HepG2 (cell line): Measurements from ENCODE around the gene NAE1. TPM values are rescaled to one million over a fixed set of nuclear protein-coding genes. Genes with fewer than 3 reads are reported as not detected.

Experiments
- ATAC-seq: fragments of 200-7000 bp; cut with Tn5 transposase; 3 replicates; pipeline ENCODE4 v1.9.1; 2020; ENCODE audit warnings: mild to moderate bottlenecking, moderate library complexity
- BruUV-seq: library from RNA; stranded (reverse); fragments of 400-500 nt; replicated peaks from 2 replicates; lab custom pipeline; 2021; lab: Mats Ljungman, UMichigan
- CTCF ChIA-PET: fragments of 300-600 bp; formaldehyde crosslinking; extraction: SDS; loops from one replicate; lab custom pipeline; 2021; ENCODE audit warnings: low total read pairs, inconsistent platforms, low intra/inter-chr PET ratio; lab: Yijun Ruan, JAX
- POLR2A ChIA-PET: fragments of 350-600 bp; sonication (Branson Sonifier 250); formaldehyde crosslinking; loops from one replicate; lab custom pipeline; 2020; ENCODE audit warnings: antibody characterized with exemption, inconsistent platforms; lab: Yijun Ruan, JAX
- DNase-seq: peaks from one replicate; pipeline ENCODE4 v3.0.0-alpha.2; 2015; ENCODE audit warnings: low spot score
- FAIRE-seq: peaks from 3 replicates; lab custom pipeline; 2011; peaks lifted over from hg19 to GRCh38; lab: Jason Lieb, UNC
- H2AFZ ChIP-seq: one replicate; pipeline ENCODE4 v1.6.1; 2011; ENCODE audit warnings: low read length, inconsistent platforms
- H3K27ac ChIP-seq: fragments of 300-600 bp; 3 replicates; pipeline ENCODE4 v1.8.0; 2011; ENCODE audit warnings: mixed run types, mild to moderate bottlenecking, mixed read lengths, low read length, inconsistent platforms; ENCODE audit not compliant: insufficient read depth; ENCODE audit errors: extremely low read length
- H3K27me3 ChIP-seq, 2 experiments: fragments of 200-600 bp in 1 of 2; 2 replicates in 1 of 2; 3 replicates in 1 of 2; pipeline versions ENCODE4 v1.6.0 to v1.8.0; 2011; ENCODE audit warnings: low read length in 2 of 2, mild to moderate bottlenecking in 2 of 2, moderate library complexity in 2 of 2, inconsistent platforms in 1 of 2; ENCODE audit not compliant: insufficient read depth in 2 of 2, control insufficient read depth in 1 of 2
- H3K36me3 ChIP-seq, 2 experiments: fragments of 200-600 bp in 1 of 2; replicated peaks in 1 of 2; 2 replicates in 1 of 2; 3 replicates in 1 of 2; pipeline versions ENCODE4 v1.5.1 to v1.8.0; 2011; ENCODE audit warnings: low read length in 2 of 2, inconsistent platforms in 1 of 2; ENCODE audit not compliant: insufficient read depth in 2 of 2, control insufficient read depth in 1 of 2
- H3K4me1 ChIP-seq: 2 replicates; pipeline ENCODE4 v1.5.1; 2012; ENCODE audit warnings: low read length, inconsistent platforms; ENCODE audit not compliant: insufficient read depth
- H3K4me2 ChIP-seq: 2 replicates; pipeline ENCODE4 v1.6.0; 2011; ENCODE audit warnings: low read depth, low read length, inconsistent platforms
- H3K4me3 ChIP-seq, 3 experiments: fragments of 200-600 bp in 1 of 3; sonication (generic), shearing (Covaris generic) in 1 of 3; replicated peaks in 1 of 3; 2 replicates each; pipeline ENCODE4 v1.5.1; 2011 to 2016; ENCODE audit warnings: low read length in 3 of 3, inconsistent platforms in 2 of 3, low read depth in 2 of 3, mild to moderate bottlenecking in 2 of 3, control low read depth in 1 of 3, mixed read lengths in 1 of 3; ENCODE audit not compliant: insufficient read depth in 1 of 3
- H3K79me2 ChIP-seq: one replicate; pipeline ENCODE4 v1.6.1; 2011; ENCODE audit warnings: low read length, inconsistent platforms; ENCODE audit not compliant: insufficient read depth
- H3K9ac ChIP-seq: 2 replicates; pipeline ENCODE4 v1.6.0; 2011; ENCODE audit warnings: mild to moderate bottlenecking, low read depth, low read length, inconsistent platforms; ENCODE audit not compliant: insufficient read depth
- H3K9me3 ChIP-seq: 2 replicates; pipeline ENCODE4 v1.5.1; 2012; ENCODE audit warnings: mild to moderate bottlenecking, low read length
- H4K20me1 ChIP-seq: 2 replicates; pipeline ENCODE4 v1.6.0; 2011; ENCODE audit warnings: inconsistent platforms, mild to moderate bottlenecking, low read length, moderate library complexity; ENCODE audit not compliant: insufficient read depth
- HNRNPK ChIP-seq: fragments of 200-400 bp; formaldehyde crosslinking; IDR thresholded peaks from 2 replicates; pipeline ENCODE4 v1.6.1; 2018; ENCODE audit warnings: low read length, low read depth, moderate library complexity, mild to moderate bottlenecking; ENCODE audit not compliant: poor library complexity, severe bottlenecking
- KDM5A ChIP-seq: fragments of 200-600 bp; sonication (generic); IDR thresholded peaks from 2 replicates; pipeline ENCODE4 v1.7.0; 2018; ENCODE audit warnings: antibody characterized with exemption, mild to moderate bottlenecking, low read length, borderline replicate concordance
- MED8 ChIP-seq: sonication (generic); formaldehyde crosslinking; IDR thresholded peaks from 2 replicates; pipeline ENCODE4 v1.8.1; 2023; ENCODE audit warnings: mild to moderate bottlenecking, missing genetic modification reagents; ENCODE audit not compliant: insufficient replicate concordance
- NCOA1 ChIP-seq: sonication (generic); formaldehyde crosslinking; IDR thresholded peaks from 2 replicates; pipeline ENCODE4 v1.9.0; 2021; ENCODE audit warnings: missing genetic modification reagents
- NONO ChIP-seq, 2 experiments: fragments of 450-650 bp in 1 of 2; sonication (generic) in 1 of 2; formaldehyde crosslinking in 1 of 2; IDR thresholded peaks in 1 of 2; conservative IDR thresholded peaks in 1 of 2; 2 replicates each; pipeline versions ENCODE4 v1.6.1 to v1.8.0; 2017 to 2022; ENCODE audit warnings: mild to moderate bottlenecking in 1 of 2, missing genetic modification reagents in 1 of 2, moderate library complexity in 1 of 2
- PCBP1 ChIP-seq: fragments of 200-400 bp; formaldehyde crosslinking; IDR thresholded peaks from 2 replicates; pipeline ENCODE4 v1.6.1; 2017; ENCODE audit warnings: mild to moderate bottlenecking, low read depth, low read length, borderline replicate concordance
- PCBP2 ChIP-seq: fragments of 200-400 bp; formaldehyde crosslinking; optimal IDR thresholded peaks from 2 replicates; pipeline ENCODE3; 2018; ENCODE audit warnings: low read length, low read depth; ENCODE audit not compliant: poor library complexity, severe bottlenecking
- SRSF9 ChIP-seq: fragments of 200-400 bp; formaldehyde crosslinking; IDR thresholded peaks from 2 replicates; pipeline ENCODE4 v1.6.1; 2018; ENCODE audit warnings: borderline replicate concordance, mild to moderate bottlenecking, low read depth, low read length; ENCODE audit not compliant: insufficient read depth, poor library complexity, severe bottlenecking
- ZNF234 ChIP-seq: sonication (generic); formaldehyde crosslinking; conservative IDR thresholded peaks from 2 replicates; pipeline ENCODE4 v1.5.1; 2020; ENCODE audit warnings: mild to moderate bottlenecking, missing genetic modification reagents
- ZSCAN31 ChIP-seq: sonication (generic); formaldehyde crosslinking; IDR thresholded peaks from 2 replicates; pipeline ENCODE4 v1.5.0; 2020; ENCODE audit warnings: low read depth, mild to moderate bottlenecking, missing genetic modification reagents
- WGBS: methylation state at CpG from one replicate; pipeline ENCODE4 v1.1.6; 2017; ENCODE audit warnings: low lambda C conversion rate; 5-methylcytosine and 5-hydroxymethylcytosine counted together
- in situ Hi-C: cut with HindIII; loops from 2 replicates; pipeline ENCODE4 v1.10.0; 2017; ENCODE audit warnings: low pct_unique_long_range_greater_than_20kb; ENCODE audit not compliant: extremely low pct_ligation_motif_present
- intact Hi-C: fragments of 100-400 bp; cut with micrococcal nuclease; formaldehyde crosslinking; loops from one replicate; pipeline ENCODE4 v1.10.0; 2022; ENCODE audit not compliant: unreplicated experiment
- polyA plus RNA-seq, 8 experiments: library from polyadenylated mRNA; depleted of rRNA in 3 of 8; stranded (reverse) in 7 of 8; unstranded in 1 of 8; fragments of >200 nt; fragmentation: Illumina TruSeq in 4 of 8; extraction: Trizol in 4 of 8; gene quantifications; 2 replicates each; pipeline versions ENCODE4 v1.2.1 to v1.2.3, GENCODE V29; 2011 to 2016; ENCODE audit warnings: low read depth in 4 of 8, missing spikeins in 1 of 8, mixed read lengths in 1 of 8; ENCODE audit not compliant: insufficient read depth in 1 of 8
- total RNA-seq, 5 experiments: library from RNA; depleted of rRNA; stranded (reverse); fragments of >200 nt; fragmentation: Illumina TruSeq; extraction: Trizol; gene quantifications; 2 replicates each; pipeline ENCODE4 v1.2.3, GENCODE V29; 2016; ENCODE audit warnings: low read depth in 1 of 5
- TF ChIP-seq, protein P1 (sequence below): sonication (generic); formaldehyde crosslinking; IDR thresholded peaks from 2 replicates; pipeline ENCODE4 v1.5.1; 2020; ENCODE audit warnings: mild to moderate bottlenecking, missing genetic modification reagents, borderline replicate concordance

Gene NAE1
- total and polyA plus RNA-seq, 2 of the 13 experiments (the other 11 are each of a cell fraction or from before 2014, with no cell fraction given) = 95.7 to 206 TPM

DNA sequence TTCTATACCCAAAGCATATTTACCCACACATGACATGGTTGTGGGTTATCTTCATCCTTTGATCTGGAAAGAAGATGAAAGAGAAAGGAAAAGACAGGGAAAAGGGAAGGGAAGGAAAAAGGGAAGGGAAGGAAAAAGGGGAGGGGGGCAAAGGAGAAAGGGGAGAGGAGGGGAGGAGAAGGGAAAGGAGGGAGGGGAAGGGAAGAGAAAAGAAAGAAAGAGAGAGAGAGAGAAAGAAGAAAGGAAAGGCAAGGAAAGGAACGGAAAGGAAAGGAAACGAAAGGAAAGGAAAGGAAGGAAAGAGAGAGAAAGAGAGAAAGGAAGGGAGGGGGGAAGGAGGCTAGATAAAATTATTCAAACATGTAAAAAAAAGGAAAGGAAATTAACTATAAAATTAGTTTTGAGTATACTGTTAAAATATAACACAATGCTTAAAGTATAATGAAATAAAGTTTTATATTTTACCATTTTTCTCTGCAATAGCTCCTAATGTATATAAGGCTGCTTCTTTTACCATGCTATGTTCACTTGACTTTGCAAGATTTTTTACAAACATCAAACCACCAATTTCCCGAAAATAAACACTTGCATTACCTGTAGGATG is 40.5 kb downstream of the NAE1 start:
- no peak for FAIRE-seq
- ATAC-seq = no peak
- CTCF ChIA-PET = no interaction called here
- Histone ChIP-seq H3K79me2 (no peaks in the 10 kb centered on the region), H3K9me3 (no peaks in the 10 kb centered on the region), H2AFZ (no peak overlapping the region), H3K4me1 (no peaks in the 10 kb centered on the region), H4K20me1 (no peaks in the 10 kb centered on the region), H3K4me3 (no peak overlapping the region), H3K27me3 (no peaks in the 10 kb centered on the region), H3K9ac (no peak overlapping the region), H3K36me3 (no peaks in the 10 kb centered on the region), H3K27ac (no peak overlapping the region), H3K4me2 (no peak overlapping the region)
- POLR2A ChIA-PET = interaction anchor here (1.0 kb wide), 1 partner anchor 39 kb away, joined by 3 read pairs; no protein-coding TSS in a partner anchor
- intact Hi-C loops = no loop called here
- DNase-seq = no peak
- BruUV-seq = no TSS peak
- in situ Hi-C loops = no loop called here
- TF ChIP-seq SRSF9 = peak; percentile 55
- TF ChIP-seq PCBP2 = peak; percentile 64
- TF ChIP-seq, protein P1, sequence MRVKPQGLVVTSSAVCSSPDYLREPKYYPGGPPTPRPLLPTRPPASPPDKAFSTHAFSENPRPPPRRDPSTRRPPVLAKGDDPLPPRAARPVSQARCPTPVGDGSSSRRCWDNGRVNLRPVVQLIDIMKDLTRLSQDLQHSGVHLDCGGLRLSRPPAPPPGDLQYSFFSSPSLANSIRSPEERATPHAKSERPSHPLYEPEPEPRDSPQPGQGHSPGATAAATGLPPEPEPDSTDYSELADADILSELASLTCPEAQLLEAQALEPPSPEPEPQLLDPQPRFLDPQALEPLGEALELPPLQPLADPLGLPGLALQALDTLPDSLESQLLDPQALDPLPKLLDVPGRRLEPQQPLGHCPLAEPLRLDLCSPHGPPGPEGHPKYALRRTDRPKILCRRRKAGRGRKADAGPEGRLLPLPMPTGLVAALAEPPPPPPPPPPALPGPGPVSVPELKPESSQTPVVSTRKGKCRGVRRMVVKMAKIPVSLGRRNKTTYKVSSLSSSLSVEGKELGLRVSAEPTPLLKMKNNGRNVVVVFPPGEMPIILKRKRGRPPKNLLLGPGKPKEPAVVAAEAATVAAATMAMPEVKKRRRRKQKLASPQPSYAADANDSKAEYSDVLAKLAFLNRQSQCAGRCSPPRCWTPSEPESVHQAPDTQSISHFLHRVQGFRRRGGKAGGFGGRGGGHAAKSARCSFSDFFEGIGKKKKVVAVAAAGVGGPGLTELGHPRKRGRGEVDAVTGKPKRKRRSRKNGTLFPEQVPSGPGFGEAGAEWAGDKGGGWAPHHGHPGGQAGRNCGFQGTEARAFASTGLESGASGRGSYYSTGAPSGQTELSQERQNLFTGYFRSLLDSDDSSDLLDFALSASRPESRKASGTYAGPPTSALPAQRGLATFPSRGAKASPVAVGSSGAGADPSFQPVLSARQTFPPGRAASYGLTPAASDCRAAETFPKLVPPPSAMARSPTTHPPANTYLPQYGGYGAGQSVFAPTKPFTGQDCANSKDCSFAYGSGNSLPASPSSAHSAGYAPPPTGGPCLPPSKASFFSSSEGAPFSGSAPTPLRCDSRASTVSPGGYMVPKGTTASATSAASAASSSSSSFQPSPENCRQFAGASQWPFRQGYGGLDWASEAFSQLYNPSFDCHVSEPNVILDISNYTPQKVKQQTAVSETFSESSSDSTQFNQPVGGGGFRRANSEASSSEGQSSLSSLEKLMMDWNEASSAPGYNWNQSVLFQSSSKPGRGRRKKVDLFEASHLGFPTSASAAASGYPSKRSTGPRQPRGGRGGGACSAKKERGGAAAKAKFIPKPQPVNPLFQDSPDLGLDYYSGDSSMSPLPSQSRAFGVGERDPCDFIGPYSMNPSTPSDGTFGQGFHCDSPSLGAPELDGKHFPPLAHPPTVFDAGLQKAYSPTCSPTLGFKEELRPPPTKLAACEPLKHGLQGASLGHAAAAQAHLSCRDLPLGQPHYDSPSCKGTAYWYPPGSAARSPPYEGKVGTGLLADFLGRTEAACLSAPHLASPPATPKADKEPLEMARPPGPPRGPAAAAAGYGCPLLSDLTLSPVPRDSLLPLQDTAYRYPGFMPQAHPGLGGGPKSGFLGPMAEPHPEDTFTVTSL (CRISPR knock-in tag) = no peak
- no peak for TF ChIP-seq ZSCAN31 (CRISPR knock-in tag)
- TF ChIP-seq NONO (IDR thresholded peaks at IDR 0.05) = peak; percentile 57; the same call in 1 of the 2 replicates
- no peak for TF ChIP-seq NONO (CRISPR knock-in tag; conservative IDR thresholded peaks at IDR 0.05)
- TF ChIP-seq HNRNPK = peak; percentile 96
- TF ChIP-seq NCOA1 (CRISPR knock-in tag) = no peak
- TF ChIP-seq KDM5A = no peak
- no peak for TF ChIP-seq ZNF234 (CRISPR knock-in tag)
- TF ChIP-seq MED8 (CRISPR knock-in tag) = no peak
- 0 out of 2 replicates have a peak, but pooled peaks have one; percentile 41 for TF ChIP-seq PCBP1
- whole genome bisulfite sequencing = 47% methylated on average over 3 of the region's 3 CpGs
